Activated T-helper 1 cell treated with anti-CD3 and anti-CD28 coated beads, Interleukin-12 subunit alpha, Interleukin-12 subunit beta, Interleukin-2, Interleukin-4 antibody, amounts not matched to agents 30 ng/mL and 10 ng/mL and 1 ng/mL, durations not matched to agents 14 hours and 24 hours and 36 hours (primary cell): ENCODE data around the gene AIF1L. TPM values are rescaled to one million over a fixed set of nuclear protein-coding genes. Genes with fewer than 3 reads are reported as not detected.
"Not testable (repeated sequence)": the region's sequence is repeated elsewhere in the genome, so short reads cannot be mapped to it uniquely, and the experiment has no call there.

Experiments
- DNase-seq: peaks from one replicate; pipeline ENCODE4 v3.0.0; 2021; ENCODE audit warnings: low spot score
- H3K27ac Mint-ChIP-seq: one replicate; pipeline ENCODE4 v1.8.0; 2021; ENCODE audit warnings: mild to moderate bottlenecking, mixed read lengths
- H3K27me3 Mint-ChIP-seq: one replicate; pipeline ENCODE4 v1.8.0; 2022; ENCODE audit warnings: mild to moderate bottlenecking, moderate library complexity, mixed read lengths; ENCODE audit not compliant: insufficient read depth
- H3K36me3 Mint-ChIP-seq: one replicate; pipeline ENCODE4 v1.8.0; 2021; ENCODE audit warnings: low read depth, mixed read lengths
- H3K4me1 Mint-ChIP-seq: one replicate; pipeline ENCODE4 v1.8.0; 2021; ENCODE audit warnings: low read depth, mixed read lengths
- H3K4me3 Mint-ChIP-seq: one replicate; pipeline ENCODE4 v1.8.0; 2021; ENCODE audit warnings: mild to moderate bottlenecking, moderate library complexity, mixed read lengths
- H3K9me3 Mint-ChIP-seq: one replicate; pipeline ENCODE4 v1.8.0; 2021; ENCODE audit warnings: mixed read lengths
- intact Hi-C: fragments of 100-400 bp; cut with micrococcal nuclease; formaldehyde crosslinking; loops from one replicate; pipeline ENCODE4 v1.15.1; 2024
- total RNA-seq: library from RNA; stranded (reverse); gene quantifications from 2 replicates; pipeline ENCODE4 v1.2.3, GENCODE V29; 2022

AIF1L gene
- total RNA-seq, 1 donor from 2014 or later, result 0.34 TPM

GRCh38 chr9:131097948-131098278, 1.6 kb downstream of the AIF1L start:
- H3K27me3 Mint-ChIP-seq, result peaks cover 42% of the 10 kb centered on the region
- intact Hi-C loops, result no loop called here

DNA sequence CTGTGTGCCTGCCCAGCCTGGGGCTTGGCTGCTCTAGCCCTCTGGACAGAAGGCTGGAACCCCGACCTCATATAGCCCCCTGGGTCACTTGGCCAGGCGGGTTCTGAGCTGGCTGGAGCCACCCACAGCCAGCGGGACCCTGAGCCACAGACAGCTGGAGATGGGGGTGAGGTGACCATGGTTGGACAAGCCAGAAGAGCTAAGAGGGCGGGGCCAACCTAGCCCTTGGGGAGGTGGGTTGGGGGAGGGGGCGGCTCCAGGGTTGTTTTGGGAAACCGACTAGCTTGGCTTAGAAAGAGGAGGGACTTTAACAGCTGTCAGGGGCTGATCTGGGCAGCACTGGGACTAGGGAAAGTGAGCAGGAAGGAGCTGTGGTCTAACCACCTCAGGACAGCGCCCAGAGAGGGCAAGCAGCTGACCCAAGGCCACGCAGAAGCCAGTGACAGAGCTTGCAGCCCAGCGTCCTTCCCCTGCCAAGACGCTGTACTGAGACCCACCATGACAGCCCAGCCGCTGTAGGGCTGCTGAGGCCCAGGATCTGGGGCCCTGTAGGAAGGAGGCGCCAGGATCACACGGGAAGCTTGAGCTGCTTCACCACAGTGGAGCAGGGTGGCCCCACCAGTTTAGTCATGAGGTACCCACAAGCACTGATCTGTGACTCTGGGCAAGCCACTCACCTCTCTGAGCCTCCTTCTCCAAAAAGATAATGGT, 2.2 kb downstream of the AIF1L start:
- Mint-ChIP-seq H3K9me3 (no peaks in the 10 kb centered on the region), H3K27me3 (peaks cover 42% of the 10 kb centered on the region), H3K36me3 (no peaks in the 10 kb centered on the region), H3K4me3 (no peak overlapping the region), H3K27ac (no peak overlapping the region), H3K4me1 (peaks cover 6% of the 10 kb centered on the region)
- no peak for DNase-seq
- intact Hi-C loops, result no loop called here

More at GRCh38 chr9:131097948-131098278, 1.6 kb downstream of the AIF1L start:
- no peaks in the 10 kb centered on the region for H3K36me3 Mint-ChIP-seq
- no peaks in the 10 kb centered on the region for H3K9me3 Mint-ChIP-seq
- DNase-seq, result no peak
- no peak overlapping the region for H3K4me3 Mint-ChIP-seq
- H3K4me1 Mint-ChIP-seq, result peaks cover 6% of the 10 kb centered on the region
- no peak overlapping the region for H3K27ac Mint-ChIP-seq

GRCh38 chr9:131099102-131099606, 2.8 kb downstream of the AIF1L start:
- intact Hi-C loops, result no loop called here
- Mint-ChIP-seq H3K9me3 (no peaks in the 10 kb centered on the region), H3K27me3 (peaks cover 36% of the 10 kb centered on the region), H3K4me1 (peaks cover 6% of the 10 kb centered on the region), H3K27ac (no peak overlapping the region), H3K36me3 (no peaks in the 10 kb centered on the region), H3K4me3 (no peak overlapping the region)
- DNase-seq, result no peak

DNA sequence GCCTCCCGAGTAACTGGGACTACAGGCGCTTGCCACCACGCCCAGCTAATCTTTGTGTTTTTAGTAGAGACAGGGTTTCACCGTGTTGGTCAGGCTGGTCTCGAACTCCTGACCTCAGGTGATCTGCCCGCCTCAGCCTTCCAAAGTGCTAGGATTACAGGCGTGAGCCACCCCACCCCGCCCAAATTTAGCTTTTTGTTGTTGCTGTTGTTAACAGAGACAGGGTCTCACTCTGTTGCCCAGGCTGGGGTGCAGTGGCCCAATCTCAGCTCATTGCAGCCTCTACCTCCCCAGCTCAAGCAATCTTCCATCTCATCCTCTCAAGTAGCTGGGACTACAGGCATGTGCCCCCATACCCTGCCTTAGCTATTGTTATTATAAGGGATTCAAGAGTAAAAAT, 3.5 kb downstream of the AIF1L start:
- H3K27ac Mint-ChIP-seq, H3K9me3 Mint-ChIP-seq, H3K4me3 Mint-ChIP-seq, H3K4me1 Mint-ChIP-seq, intact Hi-C loops, DNase-seq, H3K36me3 Mint-ChIP-seq: not testable (repeated sequence)
- peaks cover 30% of the 10 kb centered on the region for H3K27me3 Mint-ChIP-seq

DNA sequence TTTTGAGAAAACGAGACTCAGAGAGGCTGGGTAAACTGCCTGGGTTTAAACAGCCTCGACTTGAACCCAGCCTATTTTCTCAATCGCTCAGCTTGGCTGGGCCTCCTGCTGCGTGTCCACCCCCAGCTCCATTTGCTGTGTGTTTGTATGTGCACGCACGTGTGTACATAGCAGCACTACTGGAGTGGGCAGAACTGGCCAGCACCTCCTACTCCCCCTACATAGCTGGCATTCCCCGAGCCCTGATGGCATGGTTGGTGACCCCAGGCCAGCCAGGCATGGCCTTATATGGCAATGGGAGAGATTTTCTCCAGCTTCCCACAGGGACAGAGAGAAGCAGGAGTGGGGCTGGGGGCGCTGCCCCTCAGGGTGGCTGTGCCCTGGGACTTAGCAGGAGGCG, 4.1 kb downstream of the AIF1L start:
- no peak overlapping the region for H3K27ac Mint-ChIP-seq
- H3K27me3 Mint-ChIP-seq, result peaks cover 25% of the 10 kb centered on the region
- H3K4me3 Mint-ChIP-seq, result no peak overlapping the region
- no peaks in the 10 kb centered on the region for H3K36me3 Mint-ChIP-seq
- H3K9me3 Mint-ChIP-seq, result no peaks in the 10 kb centered on the region
- no peak for DNase-seq
- peaks cover 6% of the 10 kb centered on the region for H3K4me1 Mint-ChIP-seq
- intact Hi-C loops, result no loop called here

DNA sequence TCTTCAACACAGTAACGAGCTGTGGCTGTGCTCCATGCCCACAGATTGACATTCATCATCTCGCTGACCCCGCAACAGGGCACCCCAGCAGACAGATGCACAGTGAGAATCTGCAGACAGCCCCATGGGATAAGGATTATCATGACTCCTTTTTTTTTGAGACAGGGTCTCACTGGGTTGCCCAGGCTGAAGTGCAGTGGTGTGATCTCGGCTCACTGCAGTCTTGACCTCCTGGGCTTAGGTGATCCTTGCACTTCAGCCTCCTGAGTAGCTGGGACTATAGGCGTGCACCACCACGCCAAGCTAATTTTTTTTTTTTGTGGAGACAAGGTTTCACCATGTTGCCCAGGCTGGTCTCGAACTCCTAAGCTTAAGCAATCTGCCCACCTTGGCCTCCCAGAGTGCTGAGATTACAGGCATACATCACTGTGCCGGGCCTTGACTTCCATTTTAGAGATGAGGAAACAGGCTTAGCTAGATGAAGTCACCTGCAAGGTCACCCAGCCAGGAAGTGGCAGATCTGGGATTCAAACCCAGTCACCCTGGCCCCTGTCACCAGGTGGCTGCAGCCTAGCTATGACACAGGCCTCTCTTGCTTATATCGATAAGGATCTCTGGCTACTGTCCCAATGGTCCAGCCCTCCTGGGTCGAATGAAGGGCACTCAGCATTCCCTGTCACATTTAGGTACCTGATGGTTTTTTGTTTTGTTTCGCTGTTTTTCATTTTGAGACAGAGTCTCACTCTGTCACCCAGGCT, 5.1 kb downstream of the AIF1L start:
- Mint-ChIP-seq H3K27ac (no peak overlapping the region), H3K4me3 (no peak overlapping the region), H3K27me3 (peaks cover 19% of the 10 kb centered on the region), H3K4me1 (peaks cover 6% of the 10 kb centered on the region), H3K36me3 (no peaks in the 10 kb centered on the region), H3K9me3 (no peaks in the 10 kb centered on the region)
- DNase-seq, result no peak
- intact Hi-C loops, result no loop called here

DNA sequence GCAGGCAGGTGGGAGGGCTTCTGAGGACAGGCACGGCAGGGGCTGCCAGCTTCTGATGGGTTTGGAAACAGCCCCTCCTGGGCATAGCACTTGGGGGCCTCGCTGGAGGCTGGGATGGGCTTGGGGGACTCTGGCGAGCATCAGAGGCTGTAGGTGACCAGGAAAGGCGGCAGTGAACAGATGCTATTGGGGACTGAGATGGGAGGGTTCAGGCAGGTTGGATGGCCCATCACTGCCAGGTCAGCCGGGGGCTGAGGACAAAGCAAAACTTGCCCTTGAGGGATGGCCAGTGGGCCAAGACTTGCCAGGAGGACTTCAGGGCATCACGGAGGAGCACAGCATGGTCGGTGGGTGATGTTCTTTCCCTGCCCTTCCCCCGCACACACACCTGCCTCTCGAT, 6.7 kb downstream of the AIF1L start:
- no peaks in the 10 kb centered on the region for H3K36me3 Mint-ChIP-seq
- DNase-seq, result no peak
- H3K4me1 Mint-ChIP-seq, result no peaks in the 10 kb centered on the region
- no peaks in the 10 kb centered on the region for H3K9me3 Mint-ChIP-seq
- no peak overlapping the region for H3K4me3 Mint-ChIP-seq
- peaks cover 11% of the 10 kb centered on the region for H3K27me3 Mint-ChIP-seq
- H3K27ac Mint-ChIP-seq, result no peak overlapping the region
- intact Hi-C loops, result no loop called here

DNA sequence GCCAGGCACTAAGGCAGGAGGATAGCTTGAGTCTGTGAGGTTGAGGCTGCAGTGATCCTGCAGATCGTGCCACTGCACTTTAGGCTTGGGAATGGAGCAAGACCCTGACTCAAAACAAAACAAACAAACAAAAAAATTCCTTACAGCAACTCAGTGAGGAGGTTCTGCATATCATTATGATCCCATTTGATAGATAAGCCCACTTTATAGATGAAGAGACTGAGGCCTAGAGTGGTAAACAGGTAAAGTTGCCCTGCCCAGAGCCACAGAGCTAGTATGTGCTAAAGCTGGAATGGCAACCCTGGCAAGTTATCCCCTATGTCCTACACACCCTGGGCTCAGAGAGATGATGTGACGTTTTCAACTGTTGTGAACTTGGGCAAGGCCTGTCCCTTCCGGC, 7.2 kb downstream of the AIF1L start:
- H3K9me3 Mint-ChIP-seq, result no peaks in the 10 kb centered on the region
- H3K4me1 Mint-ChIP-seq, result no peaks in the 10 kb centered on the region
- no peak overlapping the region for H3K4me3 Mint-ChIP-seq
- no peak overlapping the region for H3K27ac Mint-ChIP-seq
- H3K36me3 Mint-ChIP-seq, result no peaks in the 10 kb centered on the region
- no peak for DNase-seq
- intact Hi-C loops, result no loop called here
- H3K27me3 Mint-ChIP-seq, result peaks cover 7% of the 10 kb centered on the region

- Mint-ChIP-seq H3K4me1 (no peaks in the 10 kb centered on the region), H3K4me3 (no peak overlapping the region), H3K36me3 (no peaks in the 10 kb centered on the region), H3K27ac (no peak overlapping the region), H3K9me3 (no peaks in the 10 kb centered on the region), H3K27me3 (peaks cover 3% of the 10 kb centered on the region)
- intact Hi-C loops, result no loop called here
- no peak for DNase-seq
These were observed 7.8 kb downstream of the AIF1L start for GRCh38 chr9:131104016-131104740.

GRCh38 chr9:131105952-131106351, 9.6 kb downstream of the AIF1L start:
- intact Hi-C loops, result no loop called here
- Mint-ChIP-seq H3K36me3 (no peaks in the 10 kb centered on the region), H3K9me3 (no peaks in the 10 kb centered on the region), H3K4me1 (no peaks in the 10 kb centered on the region), H3K27ac (no peak overlapping the region), H3K27me3 (peaks cover 3% of the 10 kb centered on the region), H3K4me3 (no peak overlapping the region)
- no peak for DNase-seq

GRCh38 chr9:131107760-131108159, 11.4 kb downstream of the AIF1L start:
- H3K4me1 Mint-ChIP-seq, result no peaks in the 10 kb centered on the region
- H3K27ac Mint-ChIP-seq, result no peak overlapping the region
- H3K4me3 Mint-ChIP-seq, result no peak overlapping the region
- peaks cover 3% of the 10 kb centered on the region for H3K27me3 Mint-ChIP-seq
- H3K9me3 Mint-ChIP-seq, result no peaks in the 10 kb centered on the region
- DNase-seq, result no peak
- intact Hi-C loops, result no loop called here
- H3K36me3 Mint-ChIP-seq, result no peaks in the 10 kb centered on the region

GRCh38 chr9:131111186-131111853, 15.0 kb downstream of the AIF1L start:
- intact Hi-C loops, result no loop called here
- no peaks in the 10 kb centered on the region for H3K9me3 Mint-ChIP-seq
- H3K4me1 Mint-ChIP-seq, result no peaks in the 10 kb centered on the region
- no peaks in the 10 kb centered on the region for H3K36me3 Mint-ChIP-seq
- peaks cover 2% of the 10 kb centered on the region for H3K27me3 Mint-ChIP-seq
- DNase-seq, result no peak
- no peak overlapping the region for H3K4me3 Mint-ChIP-seq
- H3K27ac Mint-ChIP-seq, result no peak overlapping the region
